PFSK-1 (cell line): ENCODE results near the gene CYBRD1.

Experiments used
- FOXP2 ChIP-seq: optimal IDR thresholded peaks from 2 replicates; pipeline ENCODE3; 2011; ENCODE audit warnings: borderline replicate concordance, control low read depth, inconsistent platforms; ENCODE audit not compliant: insufficient read depth; ENCODE audit errors: extremely low read length, extremely low read depth
- POLR2AphosphoS5 ChIP-seq: IDR thresholded peaks from 2 replicates; pipeline ENCODE4 v1.6.1; 2012; ENCODE audit warnings: low read depth, mild to moderate bottlenecking, control low read depth, low read length, moderate library complexity
- SIN3A ChIP-seq: IDR thresholded peaks from 2 replicates; pipeline ENCODE4 v1.6.1; 2012; ENCODE audit warnings: mild to moderate bottlenecking, low read length, moderate library complexity, borderline replicate concordance; ENCODE audit not compliant: insufficient read depth
- TAF1 ChIP-seq: IDR thresholded peaks from 2 replicates; pipeline ENCODE4 v1.6.1; 2012; ENCODE audit warnings: low read length, control low read depth, borderline replicate concordance; ENCODE audit not compliant: insufficient read depth
- TF ChIP-seq, protein P1 (sequence below), 2 experiments: IDR thresholded peaks; 2 replicates each; pipeline versions ENCODE4 v1.6.1 to v1.8.0; 2011 to 2012; ENCODE audit warnings: low read depth in 2 of 2, low read length in 2 of 2, control low read depth in 1 of 2, inconsistent platforms in 1 of 2, mild to moderate bottlenecking in 1 of 2, moderate library complexity in 1 of 2; ENCODE audit not compliant: insufficient read depth in 1 of 2

The CYBRD1 gene

GRCh38 chr2:171513719-171514160 lies 8.5 kb upstream of the CYBRD1 start:
- TF ChIP-seq POLR2AphosphoS5 (no peak), FOXP2 (no peak), TAF1 (no peak), SIN3A (no peak)
- TF ChIP-seq, protein P1, sequence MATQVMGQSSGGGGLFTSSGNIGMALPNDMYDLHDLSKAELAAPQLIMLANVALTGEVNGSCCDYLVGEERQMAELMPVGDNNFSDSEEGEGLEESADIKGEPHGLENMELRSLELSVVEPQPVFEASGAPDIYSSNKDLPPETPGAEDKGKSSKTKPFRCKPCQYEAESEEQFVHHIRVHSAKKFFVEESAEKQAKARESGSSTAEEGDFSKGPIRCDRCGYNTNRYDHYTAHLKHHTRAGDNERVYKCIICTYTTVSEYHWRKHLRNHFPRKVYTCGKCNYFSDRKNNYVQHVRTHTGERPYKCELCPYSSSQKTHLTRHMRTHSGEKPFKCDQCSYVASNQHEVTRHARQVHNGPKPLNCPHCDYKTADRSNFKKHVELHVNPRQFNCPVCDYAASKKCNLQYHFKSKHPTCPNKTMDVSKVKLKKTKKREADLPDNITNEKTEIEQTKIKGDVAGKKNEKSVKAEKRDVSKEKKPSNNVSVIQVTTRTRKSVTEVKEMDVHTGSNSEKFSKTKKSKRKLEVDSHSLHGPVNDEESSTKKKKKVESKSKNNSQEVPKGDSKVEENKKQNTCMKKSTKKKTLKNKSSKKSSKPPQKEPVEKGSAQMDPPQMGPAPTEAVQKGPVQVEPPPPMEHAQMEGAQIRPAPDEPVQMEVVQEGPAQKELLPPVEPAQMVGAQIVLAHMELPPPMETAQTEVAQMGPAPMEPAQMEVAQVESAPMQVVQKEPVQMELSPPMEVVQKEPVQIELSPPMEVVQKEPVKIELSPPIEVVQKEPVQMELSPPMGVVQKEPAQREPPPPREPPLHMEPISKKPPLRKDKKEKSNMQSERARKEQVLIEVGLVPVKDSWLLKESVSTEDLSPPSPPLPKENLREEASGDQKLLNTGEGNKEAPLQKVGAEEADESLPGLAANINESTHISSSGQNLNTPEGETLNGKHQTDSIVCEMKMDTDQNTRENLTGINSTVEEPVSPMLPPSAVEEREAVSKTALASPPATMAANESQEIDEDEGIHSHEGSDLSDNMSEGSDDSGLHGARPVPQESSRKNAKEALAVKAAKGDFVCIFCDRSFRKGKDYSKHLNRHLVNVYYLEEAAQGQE (IDR thresholded peaks at IDR 0.05; ENCODE audit: insufficient read depth in 1 of 2, low read depth in 2 of 2, low read length in 2 of 2): no peak

GRCh38 chr2:171514908-171515582 lies 7.2 kb upstream of the CYBRD1 start:
- TF ChIP-seq FOXP2 (no peak), POLR2AphosphoS5 (no peak), SIN3A (no peak), TAF1 (no peak)
- TF ChIP-seq, protein P1 (IDR thresholded peaks at IDR 0.05; ENCODE audit: insufficient read depth in 1 of 2, low read depth in 2 of 2, low read length in 2 of 2): no peak

DNA sequence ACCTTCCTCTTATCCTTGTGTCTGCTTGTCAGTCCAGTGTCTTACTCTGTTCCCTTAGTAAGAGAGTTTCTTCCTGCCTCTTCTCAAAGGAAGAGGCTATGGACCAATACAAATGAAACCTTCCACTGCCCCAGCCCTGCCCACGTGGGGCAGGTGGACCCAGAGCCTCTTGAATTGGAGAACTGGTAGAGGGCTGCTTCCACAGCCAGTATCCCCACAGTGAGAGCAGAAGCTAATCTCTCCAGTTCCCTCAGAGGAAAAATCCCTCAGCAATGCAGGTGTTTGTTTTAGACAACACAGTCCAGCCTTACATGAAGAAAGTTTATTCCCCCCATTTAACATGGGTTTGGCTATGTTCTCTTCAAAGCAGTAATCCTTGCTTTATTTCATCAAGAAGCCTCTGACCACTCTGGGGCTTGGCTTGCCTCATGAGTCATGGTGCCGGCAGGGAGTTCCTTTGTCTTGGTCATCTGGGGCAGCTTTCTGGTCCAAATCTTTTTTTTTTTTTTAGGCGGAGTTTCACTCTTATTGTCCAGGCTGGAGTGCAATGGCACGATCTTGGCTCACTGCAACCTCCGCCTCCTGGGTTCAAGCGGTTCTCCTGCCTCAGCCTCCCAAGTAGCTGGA lies 6.5 kb upstream of the CYBRD1 start:
- TF ChIP-seq TAF1: no peak
- no peak for TF ChIP-seq FOXP2
- TF ChIP-seq, protein P1 (IDR thresholded peaks at IDR 0.05; ENCODE audit: insufficient read depth in 1 of 2, low read depth in 2 of 2, low read length in 2 of 2): no peak
- no peak for TF ChIP-seq POLR2AphosphoS5
- no peak for TF ChIP-seq SIN3A

DNA sequence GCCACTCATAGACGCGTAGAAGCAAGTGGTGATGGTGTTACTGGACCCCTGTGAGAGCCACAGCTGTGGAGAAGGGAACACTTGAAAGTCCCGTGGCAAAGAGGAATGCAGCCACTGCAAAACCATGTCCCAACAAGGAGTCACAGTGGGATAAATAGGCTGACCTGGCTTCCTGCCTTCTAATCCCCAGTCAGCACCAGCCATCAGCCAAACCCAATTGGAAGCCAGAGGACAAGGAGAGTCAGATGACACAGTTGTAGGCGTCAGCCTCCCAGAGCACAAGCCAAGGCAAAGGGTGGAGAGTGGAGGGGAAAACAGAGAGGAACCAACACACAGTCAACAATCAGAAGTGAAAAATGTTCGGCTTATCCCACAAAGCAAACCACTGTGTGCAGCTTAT lies 5.5 kb upstream of the CYBRD1 start:
- TF ChIP-seq TAF1: no peak
- TF ChIP-seq POLR2AphosphoS5: no peak
- TF ChIP-seq SIN3A: no peak
- TF ChIP-seq FOXP2: no peak

GRCh38 chr2:171520471-171520870 lies 1.8 kb upstream of the CYBRD1 start:
- TF ChIP-seq FOXP2: no peak
- TF ChIP-seq SIN3A: no peak
- TF ChIP-seq POLR2AphosphoS5: no peak
- TF ChIP-seq TAF1: no peak
- TF ChIP-seq, protein P1 (IDR thresholded peaks at IDR 0.05; ENCODE audit: insufficient read depth in 1 of 2, low read depth in 2 of 2, low read length in 2 of 2): no peak
